Psoas muscle (tissue), 8 donors: ENCODE data around the gene LACTB. TPM values are rescaled to one million over a fixed set of nuclear protein-coding genes. Genes with fewer than 3 reads are reported as not detected.

Experiments
- ATAC-seq, 4 donors: fragments of 200-7000 bp; cut with Tn5 transposase; one replicate each; pipeline ENCODE4 v1.9.1; 2020; ENCODE audit warnings: moderate library complexity in 3 of 4, mild to moderate bottlenecking in 2 of 4
- DNase-seq, 2 donors: peaks; one replicate each; pipeline ENCODE4 v3.0.0-alpha.2; 2020
- H3K27ac ChIP-seq: fragments of 200-600 bp; one replicate; pipeline ENCODE4 v1.8.0; 2022
- H3K27me3 ChIP-seq, 3 donors: fragments of 200-600 bp in 1 of 3; one replicate each; pipeline versions ENCODE4 v1.6.1 to v1.8.0; 2013 to 2022; ENCODE audit warnings: low read length in 2 of 3, mild to moderate bottlenecking in 2 of 3, moderate library complexity in 1 of 3; ENCODE audit not compliant: insufficient read depth in 3 of 3
- H3K36me3 ChIP-seq, 2 donors: fragments of 200-600 bp in 1 of 2; one replicate each; pipeline versions ENCODE4 v1.6.1 to v1.8.0; 2013 to 2022; ENCODE audit warnings: low read depth in 1 of 2, mild to moderate bottlenecking in 1 of 2, moderate library complexity in 1 of 2; ENCODE audit not compliant: insufficient read depth in 1 of 2
- H3K4me1 ChIP-seq: fragments of 200-600 bp; one replicate; pipeline ENCODE4 v1.8.0; 2022
- H3K4me3 ChIP-seq: fragments of 200-600 bp; one replicate; pipeline ENCODE4 v1.8.0; 2022; ENCODE audit warnings: mild to moderate bottlenecking
- H3K9me3 ChIP-seq: fragments of 200-600 bp; one replicate; pipeline ENCODE4 v1.8.0; 2022
- CTCF ChIP-seq: fragments of 200-600 bp; IDR thresholded peaks from one replicate; pipeline ENCODE4 v1.8.0; 2022; ENCODE audit warnings: antibody characterized with exemption
- WGBS, 3 donors: extraction: QIAGEN DNeasy Blood & Tissue Kit; methylation state at CpG; one replicate each; pipeline versions ENCODE4 v1.1.6 to v1.1.7; 2013; 5-methylcytosine and 5-hydroxymethylcytosine counted together
- intact Hi-C, 2 donors: fragments of 100-400 bp; cut with DNase I; formaldehyde crosslinking; loops; one replicate each; pipeline versions ENCODE4 v1.11.0 to v1.14.2; 2022
- polyA plus RNA-seq, 3 donors: library from polyadenylated mRNA; stranded (reverse); fragments of 200-250 nt; gene quantifications; one replicate each; pipeline ENCODE4 v1.2.3, GENCODE V29; 2013
- total RNA-seq, 4 donors: library from RNA; stranded (reverse); fragmentation: NEBNext Ultra II Directional in 2 of 4; extraction: Animal tissue kit (Norgen Biotek cat#: 25700) in 2 of 4; gene quantifications; one replicate each; pipeline versions ENCODE4 v1.2.1 to v1.2.4, GENCODE V29; 2021 to 2023
- donor health status: healthy with polysubstance abuse.
- donor health status: DM: no; HTN: no; CAD: no; lungs with moderate emphysema.
- donor health status: Bipolar disorder and iron deficiency.
- donor health status: healthy.
- donor health status: DM: yes; HTN: yes; CAD: no.
- donor health status: DM: no; HTN: no; CAD: no.
- donor health status: DM: no; HTN: no; CAD: no.
- donor health status: DM: yes; HTN: yes; CAD: no.

Gene LACTB
- total and polyA plus RNA-seq, 7 donors = 23.0 to 44.6 (median 29.7) TPM

- DNase-seq (no peak), ATAC-seq (peak in 1 of 4 donors; percentile 14)
- Histone ChIP-seq H3K4me1 (peaks cover 23% of the 10 kb centered on the region), H3K27me3 (no peaks in the 10 kb centered on the region), H3K27ac (peak overlapping the region; percentile 60), H3K36me3 (no peaks in the 10 kb centered on the region), H3K4me3 (no peak overlapping the region), H3K9me3 (no peaks in the 10 kb centered on the region)
- intact Hi-C loops = loop anchor here in 1 of 2 donors (10.0 kb wide), 1 partner anchor 232 kb away; no protein-coding TSS in a partner anchor
- WGBS, 3 donors = 77 to 94% (median 89%) methylated on average over 5 of the region's 5 CpGs
- TF ChIP-seq CTCF = no peak
These were observed 50.7 kb downstream of the LACTB start for GRCh38 chr15:63172376-63172775.

GRCh38 chr15:63172851-63173451, 51.3 kb downstream of the LACTB start:
- TF ChIP-seq CTCF = no peak
- peak; percentile 63 to 91 (median 89) for ATAC-seq
- no peaks in the 10 kb centered on the region for H3K36me3 ChIP-seq
- H3K4me3 ChIP-seq = no peak overlapping the region
- no peaks in the 10 kb centered on the region for H3K9me3 ChIP-seq
- H3K4me1 ChIP-seq = peaks cover 22% of the 10 kb centered on the region
- whole genome bisulfite sequencing, 3 donors = 29 to 33% (median 33%) methylated on average over 3 of the region's 3 CpGs
- H3K27me3 ChIP-seq = no peaks in the 10 kb centered on the region
- intact Hi-C loops = loop anchor here in 1 of 2 donors (10.0 kb wide), 1 partner anchor 232 kb away; no protein-coding TSS in a partner anchor
- peak; percentile 40 to 87 for DNase-seq
- peak overlapping the region; percentile 60 for H3K27ac ChIP-seq

GRCh38 chr15:63176302-63176701, 54.6 kb downstream of the LACTB start:
- intact Hi-C loops = loop anchor here in 1 of 2 donors (10.0 kb wide), 1 partner anchor 228 kb away; no protein-coding TSS in a partner anchor
- ATAC-seq = no peak
- DNase-seq = no peak
- H3K27me3 ChIP-seq = no peaks in the 10 kb centered on the region
- H3K36me3 ChIP-seq = no peaks in the 10 kb centered on the region
- peaks cover 5% of the 10 kb centered on the region for H3K4me1 ChIP-seq
- H3K27ac ChIP-seq = no peak overlapping the region
- H3K4me3 ChIP-seq = no peak overlapping the region
- H3K9me3 ChIP-seq = no peaks in the 10 kb centered on the region
- 93 to 94% (median 94%) methylated on average over 3 of the region's 3 CpGs for WGBS, 3 donors
- TF ChIP-seq CTCF = no peak

GRCh38 chr15:63178034-63178433, 56.4 kb downstream of the LACTB start:
- no peak for ATAC-seq
- Histone ChIP-seq H3K36me3 (no peaks in the 10 kb centered on the region), H3K4me3 (no peak overlapping the region), H3K27ac (no peak overlapping the region), H3K9me3 (no peaks in the 10 kb centered on the region), H3K27me3 (no peaks in the 10 kb centered on the region), H3K4me1 (peaks cover 3% of the 10 kb centered on the region)
- 61 to 63% (median 62%) methylated on average over 5 of the region's 5 CpGs for WGBS, 3 donors
- TF ChIP-seq CTCF = no peak
- no peak for DNase-seq
- intact Hi-C loops = loop anchor here in 1 of 2 donors (10.0 kb wide), 1 partner anchor 227 kb away; no protein-coding TSS in a partner anchor
